CD14-positive monocyte (primary cell): Measurements from ENCODE around the gene LRRC7. TPM values are rescaled to one million over a fixed set of nuclear protein-coding genes. Genes with fewer than 3 reads are reported as not detected.

ENCODE experiments used
- DNase-seq, 3 donors: peaks; one replicate each; pipeline ENCODE4 v3.0.0-alpha.2; 2011 to 2022
- H2AFZ ChIP-seq: 2 replicates; pipeline ENCODE4 v1.6.0; 2012; ENCODE audit warnings: mild to moderate bottlenecking, low read depth, low read length, inconsistent platforms; ENCODE audit not compliant: insufficient read depth, poor library complexity, severe bottlenecking
- H3K27ac ChIP-seq, 2 donors: 1 replicate in 1 of 2; 2 replicates in 1 of 2; pipeline ENCODE4 v1.5.1; 2012 to 2013; ENCODE audit warnings: low read length in 2 of 2, control low read depth in 1 of 2, inconsistent platforms in 1 of 2, low read depth in 1 of 2, mild to moderate bottlenecking in 1 of 2
- H3K27me3 ChIP-seq, 2 donors: one replicate each; pipeline versions ENCODE4 v1.6.0 to v1.6.1; 2011 to 2013; ENCODE audit warnings: low read length in 2 of 2; ENCODE audit not compliant: control insufficient read depth in 2 of 2, insufficient read depth in 2 of 2
- H3K36me3 ChIP-seq, 2 donors: replicated peaks in 1 of 2; 1 replicate in 1 of 2; 2 replicates in 1 of 2; pipeline versions ENCODE4 v1.5.1 to v1.6.1; 2012 to 2013; ENCODE audit warnings: low read length in 2 of 2, control low read depth in 1 of 2, inconsistent platforms in 1 of 2, mild to moderate bottlenecking in 1 of 2; ENCODE audit not compliant: insufficient read depth in 2 of 2, control insufficient read depth in 1 of 2
- H3K4me1 ChIP-seq, 2 donors: 1 replicate in 1 of 2; 2 replicates in 1 of 2; pipeline versions ENCODE4 v1.5.1 to v1.6.1; 2012 to 2013; ENCODE audit warnings: low read length in 2 of 2, control low read depth in 1 of 2, inconsistent platforms in 1 of 2, mild to moderate bottlenecking in 1 of 2, moderate library complexity in 1 of 2; ENCODE audit not compliant: insufficient read depth in 2 of 2, control insufficient read depth in 1 of 2
- H3K4me2 ChIP-seq: replicated peaks from 2 replicates; pipeline ENCODE3; 2012; ENCODE audit warnings: low read length, moderate library complexity, mild to moderate bottlenecking; ENCODE audit not compliant: poor library complexity, severe bottlenecking; ENCODE audit errors: extremely low read depth
- H3K4me3 ChIP-seq, 3 experiments: fragments of 200-600 bp in 1 of 3; sonication (generic) in 1 of 3; replicated peaks in 1 of 3; 1 replicate in 2 of 3; 2 replicates in 1 of 3; pipeline ENCODE4 v1.5.1; 2011 to 2013; ENCODE audit warnings: low read length in 3 of 3, mild to moderate bottlenecking in 3 of 3, control low read depth in 2 of 3, low read depth in 2 of 3, inconsistent platforms in 1 of 3, moderate library complexity in 1 of 3
- H3K79me2 ChIP-seq: 2 replicates; pipeline ENCODE4 v1.6.0; 2012; ENCODE audit warnings: mild to moderate bottlenecking, control low read depth, inconsistent platforms, low read length, moderate library complexity; ENCODE audit not compliant: insufficient read depth
- H3K9ac ChIP-seq: 2 replicates; pipeline ENCODE4 v1.6.0; 2017; ENCODE audit warnings: low read length, mild to moderate bottlenecking; ENCODE audit not compliant: insufficient read depth, poor library complexity, severe bottlenecking
- H3K9me3 ChIP-seq, 2 donors: replicated peaks in 1 of 2; 1 replicate in 1 of 2; 2 replicates in 1 of 2; pipeline versions ENCODE4 v1.5.1 to v1.6.1; 2012 to 2013; ENCODE audit warnings: low read length in 2 of 2, control low read depth in 1 of 2; ENCODE audit not compliant: control insufficient read depth in 1 of 2, insufficient read depth in 1 of 2
- H4K20me1 ChIP-seq: 2 replicates; pipeline ENCODE4 v1.6.0; 2012; ENCODE audit warnings: mild to moderate bottlenecking, low read length, control low read depth, moderate library complexity; ENCODE audit not compliant: insufficient read depth
- H3K27ac Mint-ChIP-seq, 7 donors: one replicate each; pipeline ENCODE4 v1.8.0; 2020; ENCODE audit warnings: mild to moderate bottlenecking in 7 of 7, mixed read lengths in 7 of 7, moderate library complexity in 6 of 7, inconsistent platforms in 2 of 7
- H3K27me3 Mint-ChIP-seq, 3 donors: one replicate each; pipeline ENCODE4 v1.8.0; 2021 to 2022; ENCODE audit warnings: low read depth in 3 of 3, mild to moderate bottlenecking in 3 of 3, mixed read lengths in 3 of 3, moderate library complexity in 3 of 3, inconsistent platforms in 1 of 3
- H3K36me3 Mint-ChIP-seq, 2 donors: one replicate each; pipeline ENCODE4 v1.8.0; 2020; ENCODE audit warnings: mixed read lengths in 2 of 2, inconsistent platforms in 1 of 2, mild to moderate bottlenecking in 1 of 2
- H3K4me1 Mint-ChIP-seq: one replicate; pipeline ENCODE4 v1.8.0; 2020; ENCODE audit warnings: mild to moderate bottlenecking, mixed read lengths
- H3K4me3 Mint-ChIP-seq, 2 donors: one replicate each; pipeline ENCODE4 v1.8.0; 2020; ENCODE audit warnings: mild to moderate bottlenecking in 2 of 2, mixed read lengths in 2 of 2, moderate library complexity in 1 of 2
- H3K9me3 Mint-ChIP-seq, 7 donors: one replicate each; pipeline ENCODE4 v1.8.0; 2020 to 2022; ENCODE audit warnings: mixed read lengths in 7 of 7, mild to moderate bottlenecking in 6 of 7, moderate library complexity in 6 of 7, inconsistent platforms in 2 of 7
- WGBS: methylation state at CpG from one replicate; pipeline ENCODE4 v1.1.5; 2013; ENCODE audit warnings: missing lambda C conversion rate; ENCODE audit not compliant: insufficient coverage; 5-methylcytosine and 5-hydroxymethylcytosine counted together
- intact Hi-C, 2 donors: fragments of 100-400 bp; cut with micrococcal nuclease; formaldehyde crosslinking; loops; one replicate each; pipeline versions ENCODE4 v1.15.0 to v1.15.1; 2023
- polyA plus RNA-seq, 3 donors: library from polyadenylated mRNA; depleted of rRNA in 1 of 3; unstranded in 2 of 3; stranded (reverse) in 1 of 3; fragments of 300-500 nt in 2 of 3; fragments of >200 nt in 1 of 3; fragmentation: Illumina TruSeq in 2 of 3; gene quantifications; 1 replicate in 2 of 3; 2 replicates in 1 of 3; pipeline ENCODE4 v1.2.3, GENCODE V29; 2012 to 2021
- TF ChIP-seq, protein P1 (sequence below): fragments of 200-600 bp; IDR thresholded peaks from one replicate; pipeline ENCODE4 v1.8.0; 2022; ENCODE audit warnings: antibody characterized with exemption, mild to moderate bottlenecking

The LRRC7 gene
- polyA plus RNA-seq, 3 donors, result not detected

GRCh38 chr1:70063861-70064260 lies 496.1 kb downstream of the LRRC7 start:
- Mint-ChIP-seq H3K27ac (no peak overlapping the region), H3K27me3 (peaks cover 0 to 1% (median 0%) of the 10 kb centered on the region in 3 donors), H3K36me3 (no peaks in the 10 kb centered on the region), H3K9me3 (no peaks in the 10 kb centered on the region), H3K4me1 (no peaks in the 10 kb centered on the region), H3K4me3 (no peak overlapping the region)
- no peak for DNase-seq
- Histone ChIP-seq H3K27me3 (no peaks in the 10 kb centered on the region), H3K4me1 (no peaks in the 10 kb centered on the region), H3K9me3 (no peaks in the 10 kb centered on the region), H3K27ac (no peak overlapping the region), H3K36me3 (no peaks in the 10 kb centered on the region), H4K20me1 (no peaks in the 10 kb centered on the region), H3K9ac (no peak overlapping the region), H2AFZ (no peak overlapping the region), H3K4me3 (no peak overlapping the region), H3K4me2 (no peak overlapping the region), H3K79me2 (no peaks in the 10 kb centered on the region)
- TF ChIP-seq, protein P1, sequence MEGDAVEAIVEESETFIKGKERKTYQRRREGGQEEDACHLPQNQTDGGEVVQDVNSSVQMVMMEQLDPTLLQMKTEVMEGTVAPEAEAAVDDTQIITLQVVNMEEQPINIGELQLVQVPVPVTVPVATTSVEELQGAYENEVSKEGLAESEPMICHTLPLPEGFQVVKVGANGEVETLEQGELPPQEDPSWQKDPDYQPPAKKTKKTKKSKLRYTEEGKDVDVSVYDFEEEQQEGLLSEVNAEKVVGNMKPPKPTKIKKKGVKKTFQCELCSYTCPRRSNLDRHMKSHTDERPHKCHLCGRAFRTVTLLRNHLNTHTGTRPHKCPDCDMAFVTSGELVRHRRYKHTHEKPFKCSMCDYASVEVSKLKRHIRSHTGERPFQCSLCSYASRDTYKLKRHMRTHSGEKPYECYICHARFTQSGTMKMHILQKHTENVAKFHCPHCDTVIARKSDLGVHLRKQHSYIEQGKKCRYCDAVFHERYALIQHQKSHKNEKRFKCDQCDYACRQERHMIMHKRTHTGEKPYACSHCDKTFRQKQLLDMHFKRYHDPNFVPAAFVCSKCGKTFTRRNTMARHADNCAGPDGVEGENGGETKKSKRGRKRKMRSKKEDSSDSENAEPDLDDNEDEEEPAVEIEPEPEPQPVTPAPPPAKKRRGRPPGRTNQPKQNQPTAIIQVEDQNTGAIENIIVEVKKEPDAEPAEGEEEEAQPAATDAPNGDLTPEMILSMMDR, result no peak
- intact Hi-C loops, result no loop called here

DNA sequence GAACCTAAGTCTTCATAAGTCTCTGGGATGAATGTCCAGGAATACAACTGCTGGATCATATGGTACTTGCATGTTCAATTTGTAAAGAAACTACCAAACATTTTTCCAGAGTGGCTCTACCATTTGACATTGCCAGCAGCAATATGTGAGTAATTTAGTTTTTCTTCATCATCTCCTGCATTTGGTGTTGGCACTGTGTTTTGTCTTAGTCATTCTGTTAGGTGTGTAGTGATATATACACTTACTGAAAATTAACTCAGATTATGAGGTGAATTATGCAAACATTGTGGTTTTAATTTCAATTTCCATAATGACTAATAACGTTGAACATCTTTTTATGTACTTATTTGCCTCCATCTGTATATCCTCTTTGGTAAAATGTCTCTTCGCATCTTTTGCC lies 499.0 kb downstream of the LRRC7 start:
- no peaks in the 10 kb centered on the region for H3K79me2 ChIP-seq
- H3K27ac ChIP-seq, result no peak overlapping the region
- no peak for DNase-seq
- no peaks in the 10 kb centered on the region for H3K4me1 Mint-ChIP-seq
- H4K20me1 ChIP-seq, result no peaks in the 10 kb centered on the region
- H3K27ac Mint-ChIP-seq, result no peak overlapping the region
- no peak overlapping the region for H3K4me3 Mint-ChIP-seq
- H3K9me3 Mint-ChIP-seq, result peaks cover 0 to 9% (median 1%) of the 10 kb centered on the region in 7 donors
- H3K27me3 Mint-ChIP-seq, result no peaks in the 10 kb centered on the region
- no CpG with 5 or more reads among the region's 2 CpGs for WGBS
- intact Hi-C loops, result no loop called here
- no peak overlapping the region for H2AFZ ChIP-seq
- H3K27me3 ChIP-seq, result no peaks in the 10 kb centered on the region
- TF ChIP-seq, protein P1, result no peak
- H3K36me3 Mint-ChIP-seq, result no peaks in the 10 kb centered on the region
- no peak overlapping the region for H3K4me2 ChIP-seq
- H3K9ac ChIP-seq, result no peak overlapping the region
- H3K36me3 ChIP-seq, result no peaks in the 10 kb centered on the region
- H3K4me3 ChIP-seq, result no peak overlapping the region
- no peaks in the 10 kb centered on the region for H3K9me3 ChIP-seq
- H3K4me1 ChIP-seq, result no peaks in the 10 kb centered on the region
